ENCODE measurements around the gene JRKL. TPM values are rescaled to one million over a fixed set of nuclear protein-coding genes. Genes with fewer than 3 reads are reported as not detected.
A peak's percentile ranks its signal among the peaks of the same experiment; 100 is the strongest.

Gene JRKL
- total and polyA plus RNA-seq, 11 donors: 2.6 to 8.3 (median 5.4) TPM

DNA sequence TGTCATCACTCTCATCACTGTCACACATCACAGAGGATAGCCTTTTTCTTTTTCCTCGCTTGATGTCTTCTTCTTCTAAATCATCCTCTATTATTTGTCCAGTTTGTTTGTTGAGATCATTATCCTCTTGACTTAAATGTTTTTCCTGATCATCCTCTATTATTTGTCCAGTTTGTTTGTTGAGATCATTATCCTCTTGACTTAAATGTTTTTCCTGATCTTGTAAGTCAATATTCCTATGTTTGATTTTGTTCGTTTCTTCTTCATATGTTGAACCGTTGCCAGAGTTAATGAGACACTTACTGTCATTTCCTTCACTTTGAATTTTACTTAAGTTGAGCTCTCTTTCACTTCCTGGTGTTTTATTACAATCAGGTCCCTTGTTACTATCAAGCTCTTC, 5.7 kb upstream of the JRKL start:
- 62 to 80% (median 74%) methylated on average over 3 of the region's 3 CpGs for WGBS, 4 donors
- Histone ChIP-seq H3K4me3 (no peak overlapping the region), H3K27me3 (no peaks in the 10 kb centered on the region), H3K9me3 (no peaks in the 10 kb centered on the region), H3K36me3 (peaks cover 0 to 75% (median 36%) of the 10 kb centered on the region in 9 donors), H3K4me1 (peaks cover 0 to 20% (median 12%) of the 10 kb centered on the region in 12 donors), H3K27ac (no peak overlapping the region)
- ATAC-seq (no peak), DNase-seq (no peak)
- TF ChIP-seq, protein P1, sequence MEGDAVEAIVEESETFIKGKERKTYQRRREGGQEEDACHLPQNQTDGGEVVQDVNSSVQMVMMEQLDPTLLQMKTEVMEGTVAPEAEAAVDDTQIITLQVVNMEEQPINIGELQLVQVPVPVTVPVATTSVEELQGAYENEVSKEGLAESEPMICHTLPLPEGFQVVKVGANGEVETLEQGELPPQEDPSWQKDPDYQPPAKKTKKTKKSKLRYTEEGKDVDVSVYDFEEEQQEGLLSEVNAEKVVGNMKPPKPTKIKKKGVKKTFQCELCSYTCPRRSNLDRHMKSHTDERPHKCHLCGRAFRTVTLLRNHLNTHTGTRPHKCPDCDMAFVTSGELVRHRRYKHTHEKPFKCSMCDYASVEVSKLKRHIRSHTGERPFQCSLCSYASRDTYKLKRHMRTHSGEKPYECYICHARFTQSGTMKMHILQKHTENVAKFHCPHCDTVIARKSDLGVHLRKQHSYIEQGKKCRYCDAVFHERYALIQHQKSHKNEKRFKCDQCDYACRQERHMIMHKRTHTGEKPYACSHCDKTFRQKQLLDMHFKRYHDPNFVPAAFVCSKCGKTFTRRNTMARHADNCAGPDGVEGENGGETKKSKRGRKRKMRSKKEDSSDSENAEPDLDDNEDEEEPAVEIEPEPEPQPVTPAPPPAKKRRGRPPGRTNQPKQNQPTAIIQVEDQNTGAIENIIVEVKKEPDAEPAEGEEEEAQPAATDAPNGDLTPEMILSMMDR (IDR thresholded peaks at IDR 0.05): no peak
- no peak for TF ChIP-seq POLR2A (IDR thresholded peaks at IDR 0.05)
- intact Hi-C loops (cut with DNase I): no loop called here

DNA sequence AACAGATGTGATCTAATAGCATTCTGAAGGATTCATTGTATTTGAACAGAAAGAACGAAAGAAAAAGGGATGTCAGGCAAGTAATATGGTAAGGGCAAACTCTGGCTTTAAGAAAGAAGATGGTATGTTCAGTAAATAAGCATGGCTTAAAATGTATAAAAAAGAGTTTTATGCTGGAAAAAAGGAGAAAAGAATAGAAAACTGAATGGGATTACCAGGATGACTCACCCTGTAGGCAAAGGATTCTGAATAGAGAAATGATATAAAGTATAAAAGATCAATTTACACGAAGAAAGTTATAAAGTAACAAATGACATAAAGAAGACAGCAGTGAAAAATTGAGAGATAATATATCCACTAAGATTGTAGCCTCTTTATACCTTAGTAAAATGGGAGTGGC, 4.6 kb upstream of the JRKL start:
- intact Hi-C loops (cut with DNase I): loop anchor here in 1 of 10 donors (5.0 kb wide), 1 partner anchor 328 kb away; no protein-coding TSS in a partner anchor
- Histone ChIP-seq H3K36me3 (peaks cover 0 to 67% (median 33%) of the 10 kb centered on the region in 9 donors), H3K27ac (no peak overlapping the region), H3K4me1 (peaks cover 0 to 20% (median 12%) of the 10 kb centered on the region in 12 donors), H3K9me3 (no peaks in the 10 kb centered on the region), H3K4me3 (no peak overlapping the region), H3K27me3 (no peaks in the 10 kb centered on the region)
- DNase-seq (no peak), ATAC-seq (no peak)
- WGBS, 4 donors: 85 to 92% (median 89%) methylated on average over 2 of the region's 2 CpGs
- TF ChIP-seq POLR2A (IDR thresholded peaks at IDR 0.05): no peak
- TF ChIP-seq, protein P1 (IDR thresholded peaks at IDR 0.05): no peak

DNA sequence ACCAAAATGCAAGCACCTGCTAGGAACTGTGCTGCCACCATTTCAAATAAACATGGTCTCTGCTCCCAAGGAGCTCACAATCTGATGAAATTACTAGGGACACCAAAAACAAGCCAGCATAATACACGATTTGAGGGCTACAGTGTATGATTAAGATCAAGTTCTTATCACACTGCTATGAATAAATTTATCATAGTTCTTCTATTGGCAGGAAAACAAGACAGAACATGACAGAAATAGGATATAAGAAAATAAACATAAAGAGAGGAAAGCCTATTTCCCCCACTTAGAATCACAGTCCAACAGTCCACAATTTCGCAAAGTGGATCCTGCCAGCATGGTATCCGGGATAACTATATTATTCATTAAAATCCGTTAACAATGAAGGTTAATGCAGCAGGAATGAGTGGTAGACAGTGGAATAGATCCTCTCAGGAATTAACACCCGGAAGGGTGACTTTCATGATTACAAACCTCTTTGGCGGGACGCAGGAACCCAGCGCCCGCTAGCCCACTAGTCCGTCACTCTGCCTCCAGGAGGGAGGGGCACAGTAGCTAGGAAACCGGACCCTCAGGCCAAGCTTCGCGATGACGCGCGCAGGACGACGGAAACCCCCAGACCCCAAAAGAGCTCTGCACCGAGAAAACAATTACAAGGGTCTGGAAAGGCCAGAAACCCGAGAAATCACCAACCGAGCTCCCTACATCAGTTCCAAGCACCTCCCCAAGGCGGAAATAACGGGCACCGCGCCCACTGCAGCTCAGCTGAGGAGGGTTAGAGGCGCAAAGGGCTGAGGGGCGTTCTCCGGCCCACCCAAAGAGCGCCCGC, 708 bp upstream of the JRKL start:
- ATAC-seq (peak; percentile 25 to 54 (median 38)), DNase-seq (no peak)
- Histone ChIP-seq H3K36me3 (peaks cover 0 to 27% (median 5%) of the 10 kb centered on the region in 9 donors), H3K4me1 (peaks cover 0 to 32% (median 20%) of the 10 kb centered on the region in 12 donors), H3K27ac (peak overlapping the region; percentile 54 to 92 (median 87)), H3K27me3 (no peaks in the 10 kb centered on the region), H3K4me3 (peak overlapping the region; percentile 71 to 94 (median 84)), H3K9me3 (no peaks in the 10 kb centered on the region)
- TF ChIP-seq POLR2A (IDR thresholded peaks at IDR 0.05): no peak
- TF ChIP-seq, protein P1 (IDR thresholded peaks at IDR 0.05): no peak
- 0 to 1% (median 1%) methylated on average over 21 to 30 of the region's 30 CpGs for WGBS, 4 donors
- intact Hi-C loops (cut with DNase I): loop anchor here in 2 of 10 donors (2.0 to 5.0 kb wide), 3 partner anchors 332 to 598 kb away; partner anchors contain the start of gene CEP57 (in 1 of the 2)

DNA sequence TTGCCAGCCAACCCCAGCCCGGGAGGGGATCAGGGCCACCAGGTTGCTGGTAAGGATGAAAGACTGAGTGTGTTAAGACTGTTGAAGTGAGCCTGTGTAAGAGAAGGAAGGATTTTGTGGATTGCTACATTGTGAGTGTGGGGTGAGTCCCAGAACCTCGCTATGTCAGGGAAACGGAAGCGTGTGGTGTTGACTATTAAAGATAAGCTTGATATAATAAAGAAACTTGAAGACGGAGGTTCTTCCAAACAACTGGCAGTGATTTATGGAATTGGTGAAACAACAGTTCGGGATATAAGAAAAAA, 627 bp downstream of the JRKL start:
- 10 to 11% (median 11%) methylated on average over 6 of the region's 6 CpGs for WGBS, 4 donors
- H3K27me3 ChIP-seq: no peaks in the 10 kb centered on the region
- peak overlapping the region; percentile 71 to 94 (median 84) for H3K4me3 ChIP-seq
- ATAC-seq (peak; percentile 2 to 6 (median 4)), DNase-seq (peak in 1 of 5 donors; percentile 27)
- H3K36me3 ChIP-seq: peaks cover 0 to 14% (median 0%) of the 10 kb centered on the region in 9 donors
- TF ChIP-seq, protein P1 (IDR thresholded peaks at IDR 0.05): no peak
- no peak for TF ChIP-seq POLR2A (IDR thresholded peaks at IDR 0.05)
- H3K4me1 ChIP-seq: peaks cover 0 to 32% (median 20%) of the 10 kb centered on the region in 12 donors
- no peaks in the 10 kb centered on the region for H3K9me3 ChIP-seq
- H3K27ac ChIP-seq: peak overlapping the region; percentile 54 to 92 (median 87)
- intact Hi-C loops (cut with DNase I): loop anchor here in 7 of 10 donors (5.0 to 10.0 kb wide), 2 partner anchors 553 to 556 kb away; no protein-coding TSS in a partner anchor
